Cerebellar cortex (tissue), 1 donor: ENCODE data around the gene ZNF148.

Experiments
- DNase-seq: peaks from one replicate; pipeline ENCODE4 v3.0.0-alpha.2; 2015; ENCODE audit warnings: low spot score

Gene ZNF148

DNA sequence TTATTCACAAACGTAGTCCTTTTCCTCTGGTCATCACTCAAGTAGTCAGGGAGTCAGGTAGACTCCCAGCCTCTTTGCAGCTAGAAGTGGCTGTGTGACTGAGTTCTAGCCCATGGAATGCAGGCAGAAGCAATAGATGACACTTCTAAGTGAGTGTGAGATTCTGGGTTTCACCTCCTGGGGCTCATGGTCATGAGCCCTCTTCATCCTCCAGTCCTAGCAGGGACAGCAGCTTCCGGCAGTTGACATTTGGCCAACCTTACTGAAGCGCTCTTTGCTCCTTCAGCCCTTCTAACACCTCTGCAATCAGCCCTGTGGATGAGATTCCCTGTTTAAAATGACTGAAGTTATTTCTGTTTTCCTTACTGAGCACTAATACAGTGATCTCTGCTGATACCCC lies 184.3 kb downstream of the ZNF148 start:
- DNase-seq = no peak

DNA sequence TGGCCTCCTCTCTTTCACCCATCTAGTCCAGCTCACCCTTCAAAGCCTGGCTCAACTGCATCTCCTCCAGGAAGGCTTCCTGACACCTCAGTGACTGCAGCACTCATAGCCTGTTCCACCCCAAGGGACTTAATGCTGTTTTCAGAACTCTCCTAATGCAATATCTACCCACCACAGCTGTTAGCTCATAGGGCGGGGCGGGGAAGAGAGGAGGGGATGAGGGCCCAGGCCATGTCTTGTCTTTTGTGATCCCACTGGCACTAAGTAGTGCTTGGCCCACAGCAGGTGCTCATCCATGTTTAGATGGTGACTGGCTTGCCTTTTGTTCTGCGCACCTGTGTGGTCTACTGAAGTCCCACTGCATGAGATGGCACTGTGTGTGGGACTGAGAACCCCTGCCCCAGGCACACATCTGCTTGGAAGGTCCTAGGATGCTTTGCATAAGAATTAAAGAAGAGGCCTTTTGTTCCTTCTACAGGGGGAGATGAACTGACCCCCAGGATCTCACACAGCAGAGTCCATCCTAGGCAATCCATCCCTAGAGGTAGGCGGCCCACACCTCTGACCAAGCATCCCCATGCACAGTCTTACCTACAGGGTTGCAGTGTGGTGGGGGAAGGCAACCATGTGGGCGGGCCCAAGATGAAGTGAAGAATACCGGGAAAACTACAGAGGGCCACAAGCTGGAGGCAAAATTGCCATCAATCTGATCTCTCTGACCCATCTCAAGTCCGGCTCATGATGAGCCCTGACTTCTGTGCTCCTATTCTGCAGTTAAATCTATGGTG lies 185.6 kb downstream of the ZNF148 start:
- no peak for DNase-seq

DNA sequence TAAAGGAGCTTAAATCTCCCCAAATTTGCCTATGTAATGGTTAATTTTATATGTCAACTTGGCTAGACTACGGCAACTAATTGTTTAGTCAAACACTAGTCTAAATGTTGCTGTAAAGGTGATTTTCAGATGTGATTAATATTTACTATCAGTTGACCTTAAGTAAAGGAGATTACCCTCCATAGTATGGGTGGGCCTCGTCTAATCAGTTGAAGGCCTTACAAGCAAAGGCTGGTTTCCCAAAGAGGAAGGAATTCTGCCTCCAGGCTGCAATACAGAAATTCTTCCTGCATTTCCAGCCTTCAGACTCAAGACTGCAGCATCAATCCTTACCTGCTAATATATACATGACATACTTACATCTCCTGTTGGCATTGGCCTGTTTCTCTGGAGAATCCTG lies 186.2 kb downstream of the ZNF148 start:
- DNase-seq = no peak

DNA sequence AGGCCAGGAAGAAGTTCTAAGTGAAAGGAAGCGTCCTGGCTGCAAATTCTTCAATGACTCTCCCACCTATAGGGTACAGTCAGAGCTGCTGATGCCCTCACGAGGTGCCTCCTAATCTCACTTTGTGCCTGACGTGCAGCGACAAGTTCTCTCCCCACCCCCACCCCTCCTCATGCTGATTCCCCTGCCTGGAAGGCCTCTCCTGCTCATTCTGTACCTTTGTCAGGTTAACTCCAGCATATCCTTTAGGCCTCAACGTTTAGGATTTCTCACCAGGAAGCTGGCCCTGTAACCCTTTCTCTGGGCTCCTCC lies 187.6 kb downstream of the ZNF148 start:
- no peak for DNase-seq

DNA sequence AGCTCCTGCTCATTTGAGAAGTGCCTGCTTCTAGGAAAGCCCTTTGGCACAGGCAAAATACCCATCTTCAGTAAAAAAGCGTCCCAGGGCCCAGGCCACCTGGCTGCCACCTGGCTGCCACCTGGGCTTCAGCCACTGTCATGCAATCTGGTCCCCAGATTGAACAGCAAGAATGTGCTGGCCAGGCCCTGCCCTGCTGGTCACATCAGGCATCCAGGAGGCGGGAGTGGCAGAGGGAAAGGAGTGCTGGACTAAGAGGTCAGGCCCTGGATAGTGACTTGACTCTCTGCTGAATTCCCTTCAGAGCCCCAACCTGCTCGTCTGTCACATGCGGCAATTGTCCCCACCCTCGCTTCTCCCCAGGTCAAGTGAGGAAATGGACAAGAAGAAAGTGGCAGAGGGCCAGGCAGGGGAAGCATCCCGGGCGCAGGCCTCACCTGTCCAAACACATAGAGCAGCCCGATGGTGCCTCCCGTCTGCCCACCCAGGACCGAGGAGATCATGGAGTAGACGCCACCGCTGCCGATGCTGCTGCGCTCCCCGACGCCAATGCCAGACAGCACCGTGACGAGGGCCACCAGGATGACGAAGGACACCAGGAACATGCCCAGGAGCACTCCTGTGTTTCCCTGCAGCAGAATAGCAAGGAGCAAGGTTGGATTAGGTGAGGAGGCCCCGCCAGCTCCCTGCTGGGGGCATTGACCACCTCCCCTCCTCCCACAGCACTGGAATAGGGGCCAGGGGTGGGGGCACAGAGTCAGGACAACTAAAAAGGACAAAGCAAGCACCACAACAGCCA lies 188.1 kb downstream of the ZNF148 start:
- DNase-seq = peak; percentile 89

DNA sequence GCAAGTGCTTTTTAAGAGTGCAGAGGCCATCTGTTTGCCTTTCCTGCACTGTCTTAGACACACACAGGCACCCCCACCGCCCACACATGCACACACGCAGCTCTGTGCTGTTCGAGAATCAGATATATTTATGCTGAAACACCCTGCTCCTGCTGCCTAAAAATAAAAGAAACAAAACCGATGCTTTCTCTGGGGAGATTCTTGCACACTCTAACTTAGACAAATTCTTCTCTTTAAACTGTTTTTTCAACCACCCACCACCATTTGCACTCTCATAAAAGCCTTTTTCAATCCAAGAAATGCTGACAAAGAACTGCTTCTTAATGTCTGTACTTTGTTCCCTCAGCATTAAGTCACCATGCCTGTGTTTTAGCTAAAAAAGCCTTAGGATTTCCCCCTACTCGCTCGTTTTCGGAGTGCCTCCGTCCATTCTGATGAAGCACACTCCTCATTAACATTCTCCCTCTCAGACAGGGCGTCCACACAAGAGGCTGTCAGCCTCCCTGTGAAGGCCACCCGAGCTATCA lies 188.8 kb downstream of the ZNF148 start:
- DNase-seq = no peak

DNA sequence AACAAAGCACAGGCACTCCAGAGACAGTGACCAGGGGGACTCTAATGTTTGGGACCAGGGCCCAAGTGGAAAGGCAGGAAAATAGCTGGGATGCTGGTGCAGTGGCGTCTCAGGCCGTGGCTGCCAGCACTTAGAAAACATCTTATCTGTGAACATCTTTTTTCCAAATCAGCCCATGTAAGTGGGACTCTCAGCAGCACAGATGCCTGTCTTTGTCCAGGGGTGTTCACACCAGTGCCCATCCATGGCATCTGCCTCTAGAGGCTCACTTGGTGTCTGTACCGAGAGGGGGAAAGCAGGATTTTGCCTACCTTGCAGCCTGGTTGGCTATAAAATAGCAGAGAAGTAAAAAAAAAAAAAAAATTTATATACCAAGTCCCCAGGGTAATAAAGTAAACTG lies 189.3 kb downstream of the ZNF148 start:
- DNase-seq = no peak

DNA sequence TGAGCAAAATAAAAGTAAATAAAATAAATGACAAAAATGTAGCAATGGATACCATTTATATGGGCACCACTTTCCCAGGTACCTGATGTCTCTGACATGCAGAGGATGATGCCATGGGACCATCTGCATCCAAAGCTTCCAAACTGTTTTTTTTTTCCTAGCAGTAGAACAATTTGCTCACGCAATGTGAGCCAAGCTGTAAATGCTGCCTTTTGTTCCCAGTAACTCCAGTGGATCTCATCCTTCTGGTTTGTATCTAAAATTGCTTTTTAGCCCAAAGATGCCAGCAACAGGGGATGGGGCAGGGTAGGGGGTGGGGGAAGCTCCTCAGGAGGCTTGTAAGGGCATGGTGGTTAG lies 195.3 kb downstream of the ZNF148 start:
- DNase-seq = no peak

DNA sequence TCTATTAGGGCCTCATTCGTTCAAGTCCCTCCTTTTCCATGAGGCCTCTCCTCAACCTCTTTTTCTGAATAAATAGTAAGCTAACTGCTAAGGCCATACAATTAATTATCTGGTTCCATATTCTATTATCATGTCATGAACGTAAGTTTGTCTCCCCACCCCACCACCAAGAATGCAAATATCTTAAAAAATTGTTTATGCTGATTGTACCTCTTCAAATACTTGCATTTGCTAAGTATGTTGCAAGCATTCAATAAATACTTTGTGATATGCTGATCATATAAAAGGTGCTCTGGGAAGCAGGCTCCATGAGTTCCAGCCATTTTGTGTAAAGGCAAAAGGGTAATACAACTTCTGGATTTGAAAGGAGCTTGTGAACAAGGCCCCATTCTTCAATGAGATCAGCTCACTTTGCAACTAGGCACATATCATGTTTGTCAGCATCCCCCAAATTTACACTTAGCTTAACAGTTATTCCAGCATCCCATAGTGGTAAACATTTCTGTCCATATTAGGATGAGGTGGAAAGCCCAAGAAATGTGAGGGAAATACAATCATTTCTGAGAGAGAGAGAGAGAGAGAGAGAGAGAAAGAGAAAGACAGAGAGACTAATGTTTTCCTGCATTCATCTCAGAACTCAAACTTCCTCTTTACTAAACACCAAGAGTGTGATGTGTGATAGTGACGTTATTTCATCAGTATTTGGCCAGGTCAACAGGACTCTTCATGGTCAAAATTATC lies 195.8 kb downstream of the ZNF148 start:
- no peak for DNase-seq

DNA sequence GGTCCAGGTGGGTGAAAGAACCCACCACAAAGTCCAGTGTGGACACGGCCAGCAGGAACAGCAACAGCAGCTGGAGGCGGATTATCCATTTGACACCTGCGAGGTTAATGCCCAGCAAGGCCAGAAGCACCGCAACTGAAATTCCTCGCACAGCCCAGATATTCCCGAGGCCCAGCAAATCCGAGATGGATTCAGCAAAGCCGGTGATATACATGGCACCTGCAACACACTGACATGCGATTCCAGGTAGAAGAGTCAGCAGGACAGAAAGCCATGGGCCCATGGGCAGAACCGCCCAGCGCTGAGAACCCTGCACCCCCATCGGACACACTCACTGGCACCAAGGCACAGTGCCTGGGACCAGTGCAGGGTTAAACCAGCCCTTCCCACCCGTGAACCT lies 197.4 kb downstream of the ZNF148 start:
- DNase-seq = no peak
